GM18861 (cell line): Measurements from ENCODE around the gene WWOX.
A peak's percentile ranks its signal among the peaks of the same experiment; 100 is the strongest.

Experiments used
- ATAC-seq: cut with Tn5 transposase; IDR thresholded peaks from one replicate; pipeline ENCODE4 v1.9.1; 2021; ENCODE audit not compliant: unreplicated experiment

The WWOX gene

GRCh38 chr16:78455861-78456260 lies 356.4 kb downstream of the WWOX start:
- no peak for ATAC-seq

GRCh38 chr16:78458588-78458987 lies 359.1 kb downstream of the WWOX start:
- ATAC-seq, result no peak

GRCh38 chr16:78460428-78460827 lies 361.0 kb downstream of the WWOX start:
- ATAC-seq, result no peak

- ATAC-seq, result no peak
Observed at GRCh38 chr16:78461087-78461486, 361.6 kb downstream of the WWOX start.

- no peak for ATAC-seq
Observed at GRCh38 chr16:78461496-78462287, 362.2 kb downstream of the WWOX start.

- ATAC-seq, result no peak
Observed at GRCh38 chr16:78462288-78463208, 363.1 kb downstream of the WWOX start.

GRCh38 chr16:78463591-78463990 lies 364.1 kb downstream of the WWOX start:
- no peak for ATAC-seq

- ATAC-seq, result no peak
Observed at GRCh38 chr16:78464833-78465232, 365.4 kb downstream of the WWOX start.

- ATAC-seq, result no peak
Observed at GRCh38 chr16:78465730-78466129, 366.3 kb downstream of the WWOX start.

- ATAC-seq, result no peak
Observed at GRCh38 chr16:78469787-78470186, 370.3 kb downstream of the WWOX start.

- ATAC-seq, result no peak
Observed at GRCh38 chr16:78473031-78473699, 373.7 kb downstream of the WWOX start.

GRCh38 chr16:78474762-78475161 lies 375.3 kb downstream of the WWOX start:
- peak; percentile 82 for ATAC-seq

GRCh38 chr16:78476615-78477014 lies 377.2 kb downstream of the WWOX start:
- no peak for ATAC-seq

GRCh38 chr16:78478267-78478861 lies 378.9 kb downstream of the WWOX start:
- ATAC-seq, result no peak

GRCh38 chr16:78479723-78480122 lies 380.3 kb downstream of the WWOX start:
- ATAC-seq, result no peak

- ATAC-seq, result no peak
Observed at GRCh38 chr16:78480588-78480987, 381.1 kb downstream of the WWOX start.

GRCh38 chr16:78483124-78483992 lies 383.9 kb downstream of the WWOX start:
- ATAC-seq, result no peak

GRCh38 chr16:78484509-78485058 lies 385.1 kb downstream of the WWOX start:
- no peak for ATAC-seq

- ATAC-seq, result no peak
Observed at GRCh38 chr16:78485188-78485916, 385.9 kb downstream of the WWOX start.
